ENCODE measurements around the gene RAPGEF1. TPM values are rescaled to one million over a fixed set of nuclear protein-coding genes. Genes with fewer than 3 reads are reported as not detected.

Gene RAPGEF1
- total and polyA plus RNA-seq, 9 donors, result 17.0 to 64.4 (median 36.4) TPM

DNA sequence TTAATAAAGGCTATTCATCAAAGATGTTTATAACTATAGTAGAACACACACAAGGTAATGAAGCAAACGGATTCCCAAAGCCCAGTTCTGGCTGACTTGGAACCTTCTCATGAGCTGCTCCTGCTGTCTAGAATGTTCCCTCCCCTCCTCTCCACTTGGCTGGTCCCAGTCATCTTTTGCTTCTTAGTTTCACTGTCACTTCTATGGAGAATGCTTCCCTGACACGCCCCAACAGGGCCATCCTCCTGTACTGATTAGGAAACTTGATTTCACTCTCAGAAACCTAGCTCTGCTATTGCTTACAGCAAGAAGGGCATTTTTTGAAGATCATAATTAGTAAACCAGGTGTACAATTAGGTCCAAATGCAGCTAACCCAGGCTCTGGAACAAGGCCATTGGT, 3.2 kb upstream of the RAPGEF1 start:
- 77 to 87% (median 84%) methylated on average over 2 of the region's 2 CpGs for WGBS, 3 donors

DNA sequence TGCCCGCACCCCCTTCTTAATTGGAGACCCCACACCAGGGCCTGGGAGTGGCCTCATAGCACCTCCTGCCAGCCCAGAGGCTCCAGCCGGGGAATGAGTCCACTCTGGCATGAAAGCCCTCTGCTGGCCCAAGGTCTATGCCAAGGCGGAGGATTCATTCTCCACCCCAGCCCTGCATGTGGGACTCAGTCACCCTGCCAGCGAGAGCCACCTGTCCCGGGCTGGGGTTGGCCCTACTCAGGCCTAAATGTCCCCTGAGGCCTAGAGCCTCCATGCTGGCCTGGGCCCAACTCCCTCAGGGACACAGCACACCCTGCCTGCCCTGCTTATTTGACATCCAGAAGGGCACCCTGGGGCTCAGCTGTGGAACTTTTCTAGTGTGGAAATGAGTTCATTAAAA, 1.0 kb upstream of the RAPGEF1 start:
- peak in 4 of 5 donors; percentile 14 to 35 (median 34) for DNase-seq
- Histone ChIP-seq H3K9me3 (no peaks in the 10 kb centered on the region), H3K27ac (no peak overlapping the region), H3K4me1 (ENCODE audit: insufficient read depth) (peaks cover 4% of the 10 kb centered on the region), H3K27me3 (no peaks in the 10 kb centered on the region), H3K4me3 (no peak overlapping the region), H3K36me3 (no peaks in the 10 kb centered on the region)
- intact Hi-C loops (cut with DNase I), result loop anchor here (2.0 to 10.0 kb wide), 7 partner anchors 139 to 396 kb away; no protein-coding TSS in a partner anchor
- WGBS, 3 donors, result 85 to 91% (median 88%) methylated on average over 5 of the region's 5 CpGs
- no peak for TF ChIP-seq EP300 (IDR thresholded peaks at IDR 0.05)
- TF ChIP-seq POLR2A (IDR thresholded peaks at IDR 0.05), result no peak
- TF ChIP-seq, protein P1, sequence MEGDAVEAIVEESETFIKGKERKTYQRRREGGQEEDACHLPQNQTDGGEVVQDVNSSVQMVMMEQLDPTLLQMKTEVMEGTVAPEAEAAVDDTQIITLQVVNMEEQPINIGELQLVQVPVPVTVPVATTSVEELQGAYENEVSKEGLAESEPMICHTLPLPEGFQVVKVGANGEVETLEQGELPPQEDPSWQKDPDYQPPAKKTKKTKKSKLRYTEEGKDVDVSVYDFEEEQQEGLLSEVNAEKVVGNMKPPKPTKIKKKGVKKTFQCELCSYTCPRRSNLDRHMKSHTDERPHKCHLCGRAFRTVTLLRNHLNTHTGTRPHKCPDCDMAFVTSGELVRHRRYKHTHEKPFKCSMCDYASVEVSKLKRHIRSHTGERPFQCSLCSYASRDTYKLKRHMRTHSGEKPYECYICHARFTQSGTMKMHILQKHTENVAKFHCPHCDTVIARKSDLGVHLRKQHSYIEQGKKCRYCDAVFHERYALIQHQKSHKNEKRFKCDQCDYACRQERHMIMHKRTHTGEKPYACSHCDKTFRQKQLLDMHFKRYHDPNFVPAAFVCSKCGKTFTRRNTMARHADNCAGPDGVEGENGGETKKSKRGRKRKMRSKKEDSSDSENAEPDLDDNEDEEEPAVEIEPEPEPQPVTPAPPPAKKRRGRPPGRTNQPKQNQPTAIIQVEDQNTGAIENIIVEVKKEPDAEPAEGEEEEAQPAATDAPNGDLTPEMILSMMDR (IDR thresholded peaks at IDR 0.05), result no peak

More for the DNA sequence above, 3.2 kb upstream of the RAPGEF1 start:
- Histone ChIP-seq H3K9me3 (no peaks in the 10 kb centered on the region), H3K4me1 (ENCODE audit: insufficient read depth) (peaks cover 2% of the 10 kb centered on the region), H3K36me3 (no peaks in the 10 kb centered on the region), H3K27me3 (no peaks in the 10 kb centered on the region), H3K27ac (no peak overlapping the region), H3K4me3 (no peak overlapping the region)
- no peak for DNase-seq
- TF ChIP-seq, protein P1 (IDR thresholded peaks at IDR 0.05), result no peak
- no peak for TF ChIP-seq EP300 (IDR thresholded peaks at IDR 0.05)
- no peak for TF ChIP-seq POLR2A (IDR thresholded peaks at IDR 0.05)
- intact Hi-C loops (cut with DNase I), result loop anchor here (5.0 to 10.0 kb wide), 6 partner anchors 141 to 398 kb away; no protein-coding TSS in a partner anchor

DNA sequence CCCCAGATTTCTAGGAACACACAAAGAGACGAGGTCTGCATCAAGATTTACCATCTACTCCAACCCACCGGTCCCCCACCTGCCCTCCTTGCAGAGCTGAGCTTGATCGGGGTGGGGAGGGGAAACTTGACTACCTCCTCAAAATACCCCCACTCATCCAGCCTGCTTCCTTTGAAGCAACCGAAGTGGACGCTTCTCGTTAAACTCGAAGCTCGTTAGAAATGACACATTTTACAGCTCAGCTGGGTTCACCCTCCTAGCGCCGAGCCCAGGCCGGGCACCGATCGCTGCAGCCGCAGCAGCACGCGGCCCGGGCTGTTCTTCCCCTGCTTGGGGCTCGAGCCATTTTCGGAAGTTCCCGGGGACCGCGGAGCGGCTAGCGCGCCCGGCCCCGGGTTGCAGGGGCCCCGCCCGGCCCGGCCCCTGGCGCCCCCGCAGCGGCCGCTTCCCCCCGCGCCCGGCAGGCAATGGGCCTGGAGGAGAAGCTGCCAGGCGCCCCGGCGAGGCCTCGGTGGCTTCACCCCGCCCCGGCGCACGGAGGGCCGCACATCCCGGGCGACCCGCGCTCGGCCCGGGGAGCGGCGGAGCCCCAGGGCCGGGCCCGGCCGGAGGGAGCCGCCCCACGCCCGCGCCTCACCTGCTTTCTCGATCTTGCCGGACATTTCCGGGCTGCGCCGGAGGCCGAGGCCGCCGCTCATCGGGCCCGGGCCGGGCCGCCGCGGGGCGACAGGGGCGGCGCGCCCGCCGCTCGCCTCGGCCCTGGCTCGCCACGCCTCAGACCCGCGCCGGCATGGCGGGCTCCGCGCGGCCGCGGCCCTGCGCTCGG, 530 bp downstream of the RAPGEF1 start:
- Histone ChIP-seq H3K27me3 (no peaks in the 10 kb centered on the region), H3K4me1 (ENCODE audit: insufficient read depth) (peaks cover 4% of the 10 kb centered on the region), H3K36me3 (no peaks in the 10 kb centered on the region), H3K9me3 (no peaks in the 10 kb centered on the region), H3K27ac (peak overlapping the region; percentile 70 to 80), H3K4me3 (peak overlapping the region; percentile 60)
- WGBS, 3 donors, result 0 to 1% (median 0%) methylated on average over 59 to 96 of the region's 96 CpGs
- DNase-seq, result peak; percentile 35 to 68 (median 54)
- intact Hi-C loops (cut with DNase I), result loop anchor here in 2 of 4 donors (1.0 to 10.0 kb wide), 3 partner anchors 147 to 205 kb away; partner anchors contain the start of gene UCK1 (in 1 of the 2)
- TF ChIP-seq EP300 (IDR thresholded peaks at IDR 0.05) (no peak), POLR2A (IDR thresholded peaks at IDR 0.05) (no peak)
- TF ChIP-seq, protein P1 (IDR thresholded peaks at IDR 0.05), result no peak

DNA sequence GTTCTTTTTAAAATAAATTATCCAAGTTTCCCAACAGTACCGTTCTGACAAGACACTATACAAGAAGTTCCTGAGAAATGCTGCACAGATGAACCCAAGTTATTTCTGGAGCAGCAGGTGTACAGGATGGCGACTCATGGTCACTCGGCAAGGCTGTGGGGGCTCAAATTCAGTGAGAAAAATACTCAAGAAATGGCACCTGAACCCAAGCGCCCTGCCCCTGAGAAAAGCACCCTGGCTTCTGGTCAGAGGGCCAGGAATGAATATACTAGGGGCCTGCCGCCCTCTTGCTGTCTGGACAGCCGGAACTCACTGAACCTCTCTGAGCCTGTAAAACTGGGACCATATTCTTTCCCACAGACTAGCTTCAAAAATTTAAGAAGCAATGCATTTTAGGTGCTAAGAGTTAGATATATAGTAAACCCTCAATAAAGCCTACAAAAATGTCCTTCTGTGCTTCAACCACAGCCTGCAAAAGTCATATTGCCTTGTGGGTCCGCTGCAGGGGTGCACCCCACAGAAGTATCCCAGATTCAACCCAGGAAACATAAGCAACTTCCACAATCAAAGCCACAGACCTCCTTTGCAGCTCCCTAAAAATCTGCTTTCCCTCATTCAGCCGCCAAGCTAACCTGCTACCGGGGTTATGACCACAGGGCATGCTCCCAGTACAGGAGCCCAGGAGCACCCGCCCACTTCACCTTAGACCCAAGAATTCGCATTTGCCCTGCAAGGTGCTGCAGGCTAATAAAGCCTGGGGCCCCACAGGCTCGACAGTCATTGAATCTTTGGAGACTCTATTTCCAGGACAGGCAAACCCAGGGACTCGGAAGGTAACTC, 1.4 kb downstream of the RAPGEF1 start:
- Histone ChIP-seq H3K27me3 (no peaks in the 10 kb centered on the region), H3K27ac (no peak overlapping the region), H3K4me3 (peak overlapping the region; percentile 60), H3K4me1 (ENCODE audit: insufficient read depth) (peaks cover 9% of the 10 kb centered on the region), H3K9me3 (no peaks in the 10 kb centered on the region), H3K36me3 (no peaks in the 10 kb centered on the region)
- DNase-seq, result no peak
- intact Hi-C loops (cut with DNase I), result loop anchor here in 2 of 4 donors (1.0 to 10.0 kb wide), 3 partner anchors 146 to 204 kb away; partner anchors contain the start of gene UCK1 (in 1 of the 2)
- TF ChIP-seq POLR2A (IDR thresholded peaks at IDR 0.05) (no peak), EP300 (IDR thresholded peaks at IDR 0.05) (no peak)
- TF ChIP-seq, protein P1 (IDR thresholded peaks at IDR 0.05), result no peak
- WGBS, 3 donors, result 56 to 67% (median 63%) methylated on average over 12 to 13 of the region's 13 CpGs

All from ovary (tissue), 9 donors.